GM12872 (cell line): ENCODE results near the gene SGSH.

Experiments
- CTCF ChIP-seq: IDR thresholded peaks from 3 replicates; pipeline ENCODE4 v1.5.1; 2011; ENCODE audit warnings: low read depth, mild to moderate bottlenecking, low read length, moderate library complexity; ENCODE audit not compliant: insufficient read depth

The SGSH gene

GRCh38 chr17:80222376-80223141 lies 2.4 kb upstream of the SGSH start:
- TF ChIP-seq CTCF, result no peak

GRCh38 chr17:80221351-80222105 lies 1.4 kb upstream of the SGSH start:
- TF ChIP-seq CTCF, result no peak

DNA sequence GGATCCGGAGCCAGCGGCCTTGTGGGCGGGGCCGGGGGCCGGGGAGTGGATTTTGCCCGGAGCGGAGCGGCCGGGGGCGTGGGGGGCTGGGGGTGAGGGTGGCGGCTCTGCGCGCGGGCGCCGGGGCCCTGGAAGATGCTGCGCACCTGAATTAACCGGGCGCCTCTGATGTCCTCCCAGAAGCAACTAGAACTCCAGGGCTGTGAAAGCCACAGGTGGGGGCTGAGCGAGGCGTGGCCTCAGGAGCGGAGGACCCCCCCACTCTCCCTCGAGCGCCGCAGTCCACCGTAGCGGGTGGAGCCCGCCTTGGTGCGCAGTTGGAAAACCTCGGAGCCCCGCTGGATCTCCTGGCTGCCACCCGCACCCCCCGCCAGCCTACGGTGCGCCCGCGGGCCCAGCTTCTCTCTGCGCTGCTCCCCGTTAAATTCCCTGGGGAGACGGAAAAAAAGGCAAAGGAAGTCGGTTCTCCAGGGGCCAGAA lies 643 bp upstream of the SGSH start:
- TF ChIP-seq CTCF, result no peak

DNA sequence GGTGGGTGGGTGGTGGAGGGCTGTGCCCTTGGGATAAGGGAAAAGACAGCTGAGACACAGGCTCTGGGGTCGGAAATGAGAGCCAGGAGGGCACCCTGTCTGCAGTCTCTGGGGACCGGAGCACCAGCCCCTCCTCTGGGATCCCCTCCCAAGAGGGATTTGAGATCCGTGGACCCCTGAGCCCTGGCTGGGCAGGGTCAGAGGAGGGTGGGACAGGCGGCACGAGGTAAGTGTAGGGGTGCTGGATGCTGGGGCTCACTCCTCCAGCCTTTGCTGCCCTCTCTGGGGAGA lies 425 bp downstream of the SGSH start:
- no peak for TF ChIP-seq CTCF

GRCh38 chr17:80219013-80219762 lies 945 bp downstream of the SGSH start:
- no peak for TF ChIP-seq CTCF

- TF ChIP-seq CTCF, result no peak
Observed at GRCh38 chr17:80218391-80218790, 1.7 kb downstream of the SGSH start.

DNA sequence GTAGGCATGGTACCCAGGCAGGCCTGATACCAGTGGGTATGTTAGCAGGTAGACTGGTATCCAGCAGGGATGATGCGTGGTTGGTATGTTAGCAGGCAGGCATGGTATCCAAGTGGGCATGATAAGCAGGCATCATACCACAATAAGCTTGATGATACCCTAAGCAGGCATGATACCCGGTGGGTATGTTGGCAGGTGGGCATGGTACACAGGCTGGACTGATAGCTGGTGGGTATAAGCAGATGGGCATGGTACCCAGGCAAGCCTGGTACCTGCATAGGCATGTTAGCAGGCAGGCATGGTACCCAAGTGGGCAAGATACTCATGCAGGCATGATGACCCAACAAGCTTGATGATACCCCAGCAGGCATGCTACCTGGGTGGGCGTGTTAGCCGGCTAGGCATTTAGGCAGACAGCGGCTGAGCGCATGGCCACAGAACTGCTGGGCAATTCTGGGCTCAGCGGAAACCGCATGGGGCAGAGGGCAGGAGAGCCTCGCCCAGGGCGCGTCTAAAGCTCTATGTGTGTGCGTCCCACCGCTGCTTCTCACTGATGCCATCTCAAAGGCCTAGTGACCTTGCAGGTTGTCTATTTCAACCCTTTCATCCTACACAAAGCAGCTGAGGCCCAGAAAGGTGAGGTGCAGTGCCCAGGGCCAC lies 2.3 kb downstream of the SGSH start:
- TF ChIP-seq CTCF, result no peak
